Testis (tissue), 2 donors: ENCODE data around the gene CCDC57.

Experiments used
- CTCF ChIP-seq, 3 experiments: fragments of 450-650 bp in 2 of 3; fragments of 200-600 bp in 1 of 3; sonication (generic) in 1 of 3; IDR thresholded peaks; one replicate each; pipeline ENCODE4 v1.5.1; 2016 to 2019; ENCODE audit warnings: antibody characterized with exemption in 3 of 3, mild to moderate bottlenecking in 2 of 3, moderate library complexity in 1 of 3
- POLR2A ChIP-seq: fragments of 450-650 bp; IDR thresholded peaks from one replicate; pipeline ENCODE4 v1.6.1; 2017; ENCODE audit warnings: antibody characterized with exemption, mild to moderate bottlenecking, moderate library complexity

- TF ChIP-seq CTCF (IDR thresholded peaks at IDR 0.05), result no peak
- no peak for TF ChIP-seq POLR2A
These were observed 17.9 kb downstream of the CCDC57 start for GRCh38 chr17:82194765-82195164.
